Measurements from ENCODE around the gene NKIRAS2. TPM values are rescaled to one million over a fixed set of nuclear protein-coding genes. Genes with fewer than 3 reads are reported as not detected.
A peak's percentile ranks its signal among the peaks of the same experiment; 100 is the strongest.

The NKIRAS2 gene
- total and polyA plus RNA-seq, 2 of the 4 experiments (the other 2 are of a cell fraction): 25.6 to 51.8 TPM

- no peak overlapping the region for H2BK120ac ChIP-seq (ENCODE audit: low read depth, low read length)
- H3K27me3 ChIP-seq (ENCODE audit: control insufficient read depth, insufficient read depth, low read length): peaks cover 12% of the 10 kb centered on the region
- H3K36me3 ChIP-seq (ENCODE audit: control insufficient read depth, insufficient read depth, low read length): peaks cover 18% of the 10 kb centered on the region
- intact Hi-C loops (cut with micrococcal nuclease): loop anchor here (5.0 kb wide), 1 partner anchor 375 kb away; no protein-coding TSS in a partner anchor
- dilution Hi-C loops (cut with HindIII; ENCODE audit: low sequenced_read_pairs, unreplicated experiment): no loop called here
- H4K8ac ChIP-seq (ENCODE audit: low read depth in 2 of 2, low read length in 2 of 2): no peak overlapping the region
- no peak overlapping the region for H3K4me2 ChIP-seq (ENCODE audit: low read depth, low read length)
- ATAC-seq (ENCODE audit: low read depth): no peak
- H2AK5ac ChIP-seq (ENCODE audit: low read depth, low read length): 0 out of 2 replicates have a peak overlapping the region, but pooled peaks have one; percentile 14
- H3K9me1 ChIP-seq (ENCODE audit: insufficient read depth, low read length): peaks cover 6% of the 10 kb centered on the region; the same call in 1 of the 2 replicates
- no peak overlapping the region for H2BK20ac ChIP-seq (ENCODE audit: low read depth, low read length)
- peaks cover 12% of the 10 kb centered on the region; the same call in 1 of the 2 replicates for H4K20me1 ChIP-seq (ENCODE audit: insufficient read depth, low read length)
- peaks cover 7% of the 10 kb centered on the region for H3K4me1 ChIP-seq (ENCODE audit: control insufficient read depth, insufficient read depth, low read length)
- no peak overlapping the region for H3K14ac ChIP-seq (replicated peaks; ENCODE audit: low read depth, low read length)
- H2BK15ac ChIP-seq (ENCODE audit: low read depth, low read length): no peak overlapping the region
- no peak overlapping the region for H3K23ac ChIP-seq (ENCODE audit: low read depth, low read length)
- H3K27ac ChIP-seq (ENCODE audit: insufficient read depth, low read length): no peak overlapping the region
- ChIA-PET POLR2A (ENCODE audit: unreplicated experiment) (interaction anchor here (0.5 to 0.9 kb wide), 3 partner anchors 10 to 456 kb away, joined by 3 read pairs; partner anchors contain the start of gene DNAJC7), CTCF (no interaction called here)
- H3K9ac ChIP-seq (ENCODE audit: low read depth, low read length): no peak overlapping the region
- H4K5ac ChIP-seq (ENCODE audit: low read depth, low read length): no peak overlapping the region
- no peak overlapping the region for H3K4ac ChIP-seq (ENCODE audit: low read depth, low read length)
- BruUV-seq (replicated peaks): no TSS peak
- no peak for DNase-seq
- no peak overlapping the region for H4K91ac ChIP-seq (ENCODE audit: insufficient read depth, low read depth, low read length)
- in situ Hi-C loops (cut with MboI; ENCODE audit: low sequenced_read_pairs): loop anchor here (5.0 kb wide), 1 partner anchor 85 kb away; the partner anchor contains the start of gene DHX58
- peak overlapping the region; percentile 24 for H2AFZ ChIP-seq (replicated peaks; ENCODE audit: low read length, poor library complexity)
- H3K79me1 ChIP-seq (ENCODE audit: low read depth in 1 of 2, low read length in 2 of 2): peaks cover 0 to 15% of the 10 kb centered on the region in 2 experiments; a peak in 1 of 4 replicates
- no peak overlapping the region for H2AK9ac ChIP-seq (replicated peaks; ENCODE audit: low read depth, low read length, poor library complexity)
- no peak overlapping the region for H3K18ac ChIP-seq (ENCODE audit: low read depth, low read length)
- H3K4me3 ChIP-seq (ENCODE audit: insufficient read depth, low read depth, low read length): no peak overlapping the region
- H3K9me3 ChIP-seq (ENCODE audit: control insufficient read depth, insufficient read depth, low read length): no peaks in the 10 kb centered on the region
- H2BK5ac ChIP-seq (ENCODE audit: low read depth, low read length, poor library complexity, severe bottlenecking): no peak overlapping the region
- WGBS, 2 experiments (ENCODE audit: extremely low coverage in 2 of 2, insufficient read length in 1 of 2): 40% methylated on average over 1 of the region's 17 CpGs; no CpG with 5 or more reads in 1 of the 2 experiments
- H3K56ac ChIP-seq (ENCODE audit: extremely low read depth, insufficient read depth, low read length): no peak overlapping the region
- TF ChIP-seq RCOR1 (IDR thresholded peaks at IDR 0.05; ENCODE audit: insufficient replicate concordance, low read length) (no peak), SMC3 (IDR thresholded peaks at IDR 0.05; ENCODE audit: low read depth, low read length) (no peak), USF2 (IDR thresholded peaks at IDR 0.05; ENCODE audit: low read depth, low read length) (no peak), MAFK (IDR thresholded peaks at IDR 0.05; ENCODE audit: low read depth, low read length) (no peak), CTCF (conservative IDR thresholded peaks at IDR 0.05; ENCODE audit: low read depth, low read length) (no peak), CHD1 (IDR thresholded peaks at IDR 0.05; ENCODE audit: low read depth, low read length) (no peak), MXI1 (IDR thresholded peaks at IDR 0.05; ENCODE audit: borderline replicate concordance, low read depth, low read length) (no peak), FOS (IDR thresholded peaks at IDR 0.05; ENCODE audit: low read depth, low read length) (no peak), RFX5 (IDR thresholded peaks at IDR 0.05; ENCODE audit: low read depth, low read length) (no peak), MAZ (IDR thresholded peaks at IDR 0.05; ENCODE audit: borderline replicate concordance, low read depth, low read length) (no peak), BHLHE40 (IDR thresholded peaks at IDR 0.05; ENCODE audit: low read depth, low read length) (no peak), NFE2L2 (IDR thresholded peaks at IDR 0.05; ENCODE audit: low read depth, low read length) (no peak), POLR2A (IDR thresholded peaks at IDR 0.05; ENCODE audit: low read depth, low read length) (no peak), CEBPB (IDR thresholded peaks at IDR 0.05; ENCODE audit: low read depth, low read length) (no peak)
These were observed 7.1 kb downstream of the NKIRAS2 start for GRCh38 chr17:42026857-42027589.
